Measurements from ENCODE around the gene NEFH.

- TF ChIP-seq CTCF (IDR thresholded peaks at IDR 0.05 in 4 of 5, conservative IDR thresholded peaks at IDR 0.05 in 1 of 5) (no peak), POLR2A (IDR thresholded peaks at IDR 0.05) (no peak)
Measured at GRCh38 chr22:29480262-29480511, 169 bp downstream of the NEFH start.
